IPS-NIHi7 (cell line): ENCODE data around the gene DHODH.

Source experiments
- DNase-seq: peaks from one replicate; pipeline ENCODE4 v3.0.0; 2012; ENCODE audit warnings: mixed read lengths; ENCODE audit errors: extremely low spot score

The DHODH gene

DNA sequence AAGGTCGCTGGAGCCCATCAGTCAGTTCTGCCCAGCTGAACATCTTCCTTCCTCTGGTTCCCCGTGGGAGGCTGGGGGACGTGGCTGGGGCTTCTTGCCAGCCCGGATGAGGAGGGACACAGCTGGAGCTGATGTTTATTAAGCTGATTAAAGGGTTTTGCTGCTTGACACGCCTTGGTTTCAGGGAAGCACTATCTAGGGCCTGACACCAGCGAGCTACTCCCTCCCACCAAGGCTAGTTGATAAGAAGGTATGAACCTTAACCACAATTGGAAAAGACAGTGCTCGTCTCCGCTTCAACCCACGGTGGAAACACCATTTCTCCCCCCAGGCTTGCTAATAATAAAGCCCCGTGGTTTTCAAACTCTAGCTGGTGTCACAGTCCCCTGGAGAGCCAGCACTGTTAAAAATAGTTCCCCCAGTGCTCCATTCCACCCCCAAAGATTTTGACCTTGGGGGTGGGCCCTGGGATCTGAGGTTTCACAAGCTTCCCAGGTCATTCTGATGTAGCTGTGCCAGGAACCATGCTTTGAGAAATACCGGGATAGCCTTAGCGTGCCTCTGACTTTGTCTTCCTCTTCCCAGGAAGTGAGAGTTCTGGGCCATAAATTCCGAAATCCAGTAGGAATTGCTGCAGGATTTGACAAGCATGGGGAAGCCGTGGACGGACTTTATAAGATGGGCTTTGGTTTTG lies 5.5 kb downstream of the DHODH start:
- DNase-seq = no peak

DNA sequence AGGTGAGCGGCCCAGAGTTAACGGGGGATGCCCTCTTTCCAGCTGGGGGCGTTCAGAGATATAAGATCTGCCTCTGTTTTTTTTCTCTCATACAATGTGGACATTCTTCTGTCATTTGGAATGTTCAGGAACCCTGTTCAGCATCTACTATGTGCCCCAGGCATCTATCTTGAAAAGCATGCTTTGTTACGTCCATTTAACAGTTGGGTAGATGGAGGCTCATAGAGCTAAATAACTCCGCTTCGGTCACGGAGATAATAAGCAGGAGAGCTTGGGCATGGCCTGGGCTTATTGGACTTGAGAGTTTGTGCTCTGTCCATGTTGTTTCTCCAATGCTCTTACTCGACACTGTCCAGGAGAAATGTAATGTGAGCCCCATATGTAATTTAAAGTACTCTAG lies 6.1 kb downstream of the DHODH start:
- DNase-seq = no peak

DNA sequence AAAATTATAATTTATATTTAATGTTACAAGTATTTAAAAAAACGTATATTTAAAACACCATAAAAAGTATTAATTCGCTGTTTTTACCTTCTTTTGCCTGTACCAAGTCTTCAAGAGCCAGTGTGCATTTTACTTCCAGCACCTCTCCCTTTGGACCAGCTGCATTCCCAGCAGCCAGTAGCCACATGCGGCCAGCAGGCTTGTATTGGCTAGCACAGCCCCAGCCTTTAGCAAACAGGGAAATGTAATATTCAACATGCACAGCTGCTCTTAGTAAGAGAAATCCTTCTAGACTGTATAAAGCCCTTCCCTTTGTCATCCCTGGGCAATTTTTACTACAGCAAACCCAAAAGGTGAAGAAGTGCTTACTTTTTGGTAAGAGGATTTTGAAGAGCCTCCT lies 6.6 kb downstream of the DHODH start:
- no peak for DNase-seq

DNA sequence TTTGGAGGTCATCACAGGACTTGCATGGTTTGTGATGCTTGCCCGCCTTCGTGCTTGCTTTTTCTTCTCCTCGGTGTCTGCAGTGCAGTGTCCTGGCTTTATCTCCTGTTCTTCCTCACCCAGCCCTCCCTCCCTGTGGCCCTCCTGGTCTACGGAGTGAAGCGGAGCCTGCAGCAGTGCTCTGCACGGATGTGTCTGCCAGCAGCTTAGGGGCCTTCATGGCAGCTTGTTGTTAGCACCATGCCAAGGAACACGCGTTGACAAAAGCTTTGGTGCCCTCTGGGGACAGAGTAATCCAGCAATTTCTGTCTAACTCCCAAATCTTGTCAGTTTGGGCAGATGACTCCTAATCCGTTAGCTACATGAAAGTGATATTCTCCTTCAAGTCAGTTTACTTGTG lies 9.9 kb downstream of the DHODH start:
- DNase-seq = no peak

DNA sequence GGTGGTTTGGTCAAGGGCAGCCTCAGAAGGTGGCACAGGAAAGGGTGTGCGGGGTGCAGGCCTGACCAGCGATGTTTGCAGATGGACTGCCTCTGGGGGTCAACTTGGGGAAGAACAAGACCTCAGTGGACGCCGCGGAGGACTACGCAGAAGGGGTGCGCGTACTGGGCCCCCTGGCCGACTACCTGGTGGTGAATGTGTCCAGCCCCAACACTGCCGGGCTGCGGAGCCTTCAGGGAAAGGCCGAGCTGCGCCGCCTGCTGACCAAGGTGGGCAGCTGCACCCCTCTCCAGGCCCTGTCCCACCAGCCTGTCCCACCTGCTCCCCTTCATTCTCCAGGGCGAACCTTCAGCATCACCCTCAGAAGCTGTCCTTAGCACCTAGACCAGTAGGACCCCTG lies 12.5 kb downstream of the DHODH start:
- peak; percentile 81 for DNase-seq

DNA sequence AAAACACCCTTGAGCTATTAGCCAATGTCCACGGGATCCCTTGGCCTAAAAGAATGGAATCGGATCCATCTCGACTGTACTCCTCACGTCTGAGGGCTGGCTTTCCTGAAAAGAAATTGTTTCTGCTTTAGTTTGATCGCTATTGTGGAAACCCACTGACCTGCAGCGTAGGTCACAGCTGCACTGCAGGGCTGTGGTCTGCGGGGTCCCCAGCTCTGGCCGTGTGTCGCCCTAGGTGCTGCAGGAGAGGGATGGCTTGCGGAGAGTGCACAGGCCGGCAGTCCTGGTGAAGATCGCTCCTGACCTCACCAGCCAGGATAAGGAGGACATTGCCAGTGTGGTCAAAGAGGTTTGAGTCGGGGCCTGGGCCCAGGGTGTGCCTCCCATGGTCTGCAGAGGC lies 13.6 kb downstream of the DHODH start:
- no peak for DNase-seq

DNA sequence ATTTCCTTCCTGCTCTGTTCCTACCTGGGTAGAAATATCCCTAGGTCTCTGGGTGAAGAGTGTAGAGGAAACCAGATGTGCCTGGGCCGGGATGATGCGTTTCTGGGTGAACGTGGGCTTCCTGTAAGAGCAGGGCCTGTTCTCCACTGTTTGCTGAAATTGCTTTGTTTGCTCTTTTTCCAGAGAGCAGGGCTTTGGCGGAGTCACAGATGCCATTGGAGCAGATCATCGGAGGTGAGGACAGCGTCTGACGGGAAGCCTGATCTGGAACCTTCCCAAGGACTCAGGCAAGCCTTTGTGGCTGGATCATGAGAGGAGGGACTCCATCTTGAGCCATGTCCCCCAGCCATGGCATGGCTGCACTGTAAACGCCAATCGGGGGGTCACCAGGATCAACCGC lies 15.4 kb downstream of the DHODH start:
- no peak for DNase-seq

DNA sequence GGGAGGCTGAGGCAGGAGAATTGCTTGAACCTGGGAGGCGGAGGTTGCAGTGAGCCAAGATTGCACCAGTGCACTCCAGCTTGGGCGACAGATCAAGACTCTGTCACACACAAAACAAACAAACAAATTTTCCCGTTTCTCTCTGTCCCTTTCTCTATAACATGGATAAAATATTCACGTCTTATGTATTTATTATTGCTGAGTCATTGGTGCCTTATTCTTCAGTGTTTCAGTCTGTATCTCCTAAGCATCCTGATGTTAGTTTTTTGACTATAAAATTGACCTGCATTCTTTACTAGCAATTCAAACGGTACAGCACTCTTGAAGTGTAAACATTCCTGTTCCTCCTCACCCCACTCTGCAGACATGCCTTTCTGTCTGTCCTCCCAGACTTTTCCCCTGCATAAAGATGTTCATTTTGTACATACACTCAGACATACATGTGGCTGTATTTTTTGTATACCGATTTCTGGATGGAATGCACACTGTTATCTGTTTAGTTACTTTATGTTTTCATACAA lies 16.4 kb downstream of the DHODH start:
- DNase-seq = no peak

DNA sequence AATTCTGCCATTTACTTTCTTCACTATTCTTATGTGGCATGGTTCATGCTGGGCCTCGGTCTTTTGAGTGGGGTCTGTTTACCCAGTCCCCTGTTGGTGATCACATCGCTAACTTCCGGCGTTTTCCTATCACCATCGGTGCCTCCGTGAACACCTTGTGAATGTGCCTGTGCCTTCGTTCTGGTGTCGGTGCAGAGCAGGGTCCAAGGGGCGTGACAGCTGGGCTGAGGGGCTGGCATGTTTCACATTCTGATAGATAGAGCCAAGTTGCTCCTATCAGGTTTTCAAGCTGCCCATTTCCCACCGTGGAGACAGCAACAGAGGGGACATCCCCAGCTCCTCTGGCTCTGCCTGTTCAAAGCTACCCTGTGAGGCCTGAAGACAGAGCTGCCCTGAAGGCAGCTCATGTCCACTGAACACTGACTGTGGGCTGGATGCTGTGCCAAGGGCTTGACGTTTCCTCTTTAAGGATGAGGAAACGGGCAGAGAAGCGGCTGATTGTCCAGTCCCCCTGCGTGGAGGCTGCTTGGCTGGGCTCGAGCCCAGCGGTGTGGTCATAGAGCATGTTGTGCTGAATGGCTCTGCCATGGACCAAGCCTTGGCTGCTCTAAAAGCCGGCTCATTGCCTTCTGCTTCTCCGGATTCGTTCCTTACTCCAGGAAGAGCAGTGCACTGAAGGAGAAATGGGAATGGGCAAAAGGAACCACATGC lies 17.0 kb downstream of the DHODH start:
- no peak for DNase-seq

DNA sequence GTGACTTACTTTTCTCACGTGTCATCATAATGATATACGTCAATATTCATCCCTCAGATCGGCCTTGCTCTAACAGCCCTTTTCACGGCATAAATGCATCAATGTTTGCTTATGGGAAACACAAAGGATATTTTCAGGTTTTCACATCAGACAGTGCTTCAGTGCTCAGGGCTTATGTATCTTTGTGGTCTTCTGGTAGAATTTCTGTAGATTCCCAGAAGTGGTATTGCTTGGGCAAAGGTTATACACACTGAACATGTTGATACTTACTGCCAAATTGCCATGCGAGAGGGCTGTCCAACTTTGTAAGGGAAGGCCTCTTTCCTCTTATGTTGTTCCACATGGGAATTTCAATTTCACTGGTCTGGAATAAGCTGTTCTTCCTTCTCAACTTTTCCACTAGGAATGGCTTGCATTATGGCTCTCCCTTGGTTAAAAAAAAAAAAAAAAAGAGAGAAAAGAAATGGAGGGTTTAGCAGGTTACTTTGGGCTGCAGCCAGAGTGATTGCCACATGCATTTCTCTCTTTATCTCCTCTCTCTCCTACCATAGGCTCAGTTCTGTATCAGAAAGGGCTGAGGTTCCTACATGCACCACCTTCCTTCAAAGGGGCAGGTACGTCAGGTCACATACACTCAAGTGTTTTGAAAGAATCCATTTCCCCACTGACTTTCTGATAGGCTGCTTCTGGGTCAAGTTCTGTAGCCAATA lies 19.3 kb downstream of the DHODH start:
- no peak for DNase-seq

DNA sequence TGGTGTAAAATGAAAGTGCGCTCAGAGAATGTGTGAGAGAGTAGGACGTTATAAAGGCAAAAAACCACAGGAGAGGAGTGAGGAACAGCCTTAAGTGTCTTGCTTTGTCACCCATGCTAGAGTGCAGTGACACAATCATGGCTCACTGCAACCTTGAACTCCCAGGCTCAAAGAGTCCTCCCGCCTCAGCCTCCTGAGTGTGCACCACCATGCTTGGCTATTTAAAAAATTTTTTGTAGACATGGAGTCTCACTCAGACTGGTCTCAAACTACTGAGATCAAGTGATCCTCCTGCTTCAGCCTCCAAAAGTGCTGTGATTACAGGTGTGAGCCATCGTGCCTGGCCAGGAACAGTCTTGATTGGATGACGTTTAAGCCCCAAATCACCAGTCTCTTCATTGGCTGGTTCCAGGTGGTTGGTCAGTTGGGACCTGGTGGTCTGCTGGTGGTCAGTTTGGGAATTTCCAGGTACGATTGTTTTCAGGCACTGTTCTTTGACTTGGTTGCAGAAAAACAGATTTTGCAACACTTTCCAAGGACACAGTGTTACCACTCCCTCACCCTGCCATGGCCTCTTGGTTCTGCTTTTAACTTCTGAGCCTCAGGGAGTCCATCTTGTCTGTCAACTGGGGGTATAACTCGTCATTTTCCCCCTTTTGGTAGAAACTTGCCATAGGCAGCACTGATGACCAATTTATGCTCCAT lies 21.2 kb downstream of the DHODH start:
- DNase-seq = no peak

DNA sequence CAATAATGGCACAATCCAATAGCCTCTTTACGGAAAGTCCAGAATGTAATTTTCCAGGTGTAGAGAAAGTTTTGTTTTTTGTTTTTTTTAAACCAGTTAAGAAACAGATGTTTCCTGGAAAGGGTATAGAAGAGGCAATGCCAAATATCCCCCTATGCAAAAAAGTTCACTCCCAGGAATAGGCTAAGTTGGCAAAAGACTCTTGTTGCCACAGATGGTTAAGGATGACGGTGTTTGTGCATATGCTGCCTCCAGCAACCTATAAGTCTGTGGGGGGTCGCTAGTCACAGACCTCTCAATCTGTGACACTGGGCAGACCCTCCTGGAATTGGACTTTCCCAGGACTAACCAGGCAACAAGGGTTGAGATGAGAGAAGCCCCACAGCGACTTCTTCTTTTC lies 24.9 kb downstream of the DHODH start:
- DNase-seq = no peak

DNA sequence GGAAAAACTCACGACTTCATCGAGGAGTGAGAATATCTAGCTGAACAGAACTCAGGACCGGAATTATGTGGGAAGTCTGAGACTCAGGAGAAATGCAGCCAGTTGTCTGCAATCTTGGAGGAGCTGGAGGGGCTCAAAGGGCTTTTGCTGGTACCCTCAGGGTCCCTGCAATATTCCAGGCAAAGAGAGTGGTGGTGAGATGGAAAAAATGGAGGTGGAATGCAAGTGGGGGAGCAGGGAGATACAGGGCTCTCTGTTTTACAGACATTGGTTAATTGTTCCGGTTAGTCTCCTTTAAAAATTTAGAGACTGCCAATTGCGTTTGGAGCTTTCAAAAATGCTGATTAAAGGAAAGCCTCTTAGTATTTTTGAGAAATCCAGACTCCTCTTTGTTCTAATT lies 27.6 kb downstream of the DHODH start:
- DNase-seq = no peak

DNA sequence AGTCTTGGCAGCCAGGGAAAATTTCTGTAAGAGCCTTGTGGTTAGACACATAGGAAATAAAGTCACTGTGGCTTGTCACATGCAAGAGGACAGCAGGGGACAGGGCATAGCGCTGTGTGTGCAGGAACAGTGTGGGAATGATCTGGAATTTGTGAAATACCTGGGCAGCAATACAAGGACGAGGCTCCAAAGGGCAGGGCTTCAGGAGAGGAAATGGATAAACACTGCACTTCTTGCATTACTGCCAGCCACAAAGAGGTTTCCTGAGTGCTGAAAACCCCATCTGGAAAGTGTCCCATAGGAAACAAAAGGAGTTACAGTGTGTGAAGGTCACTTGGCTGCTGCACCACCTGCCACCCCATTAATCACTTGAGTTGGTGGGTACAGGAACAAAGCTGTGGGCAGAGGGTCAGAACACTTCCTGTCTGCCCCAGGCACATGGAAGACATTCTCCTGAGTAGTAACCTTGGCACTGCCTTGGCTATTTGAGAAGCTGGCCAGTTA lies 33.7 kb downstream of the DHODH start:
- no peak for DNase-seq

DNA sequence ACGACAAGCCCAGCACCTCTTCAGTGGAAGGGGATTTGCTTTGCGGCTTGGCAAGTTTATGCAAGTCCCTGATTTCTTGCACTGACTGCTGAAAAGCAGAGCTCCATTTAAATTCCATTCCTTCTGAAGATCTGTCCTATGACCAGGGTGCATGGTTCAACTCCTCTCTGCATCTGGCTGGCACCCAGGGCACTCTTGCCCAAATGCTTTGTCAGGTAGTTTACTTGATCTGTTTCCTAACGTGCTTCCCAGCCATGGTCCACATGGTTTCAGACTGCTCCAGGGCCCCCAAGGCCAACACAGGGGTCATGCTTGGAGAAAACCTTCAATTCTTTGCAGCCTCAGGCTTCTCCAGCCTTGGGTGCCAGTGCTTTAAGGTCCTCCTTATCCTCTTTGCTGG lies 34.5 kb downstream of the DHODH start:
- DNase-seq = no peak

DNA sequence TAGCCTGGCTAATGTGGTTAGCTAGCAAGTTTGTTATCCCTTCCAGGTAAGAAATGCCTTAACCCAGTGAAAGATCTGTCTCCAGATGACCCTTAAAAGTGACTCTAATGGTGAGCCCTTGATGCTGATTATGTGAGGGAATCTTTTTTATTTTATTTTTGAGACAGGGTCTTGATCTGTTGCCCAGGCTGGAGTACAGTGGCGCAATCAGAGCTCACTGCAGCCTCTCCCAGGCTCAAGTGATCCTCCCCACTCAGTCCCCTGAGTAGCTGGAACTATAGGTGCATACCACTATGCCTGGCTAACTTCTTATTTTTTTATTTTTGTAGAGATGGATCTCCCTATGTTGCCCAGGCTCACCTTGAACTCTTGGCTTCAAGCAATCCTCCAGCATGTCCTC lies 35.0 kb downstream of the DHODH start:
- DNase-seq = no peak

DNA sequence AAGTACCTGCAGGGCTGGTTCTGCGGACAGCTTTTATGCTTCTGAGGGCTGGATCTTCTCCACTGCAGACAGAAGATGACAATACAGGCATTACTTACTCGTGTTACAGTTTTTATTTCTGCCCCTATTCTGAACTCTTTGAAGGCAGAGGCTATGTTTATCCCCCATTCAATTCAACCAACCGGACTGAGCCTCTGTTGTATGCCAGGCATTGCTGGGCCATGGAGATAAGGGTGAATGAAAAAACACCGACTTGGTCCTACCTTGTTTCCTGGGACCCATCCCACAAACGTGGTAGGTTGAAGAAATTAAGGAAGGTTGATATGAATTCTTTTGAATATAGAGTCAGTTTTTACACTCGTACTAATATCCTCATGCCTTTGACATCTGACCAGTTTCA lies 35.8 kb downstream of the DHODH start:
- DNase-seq = no peak

DNA sequence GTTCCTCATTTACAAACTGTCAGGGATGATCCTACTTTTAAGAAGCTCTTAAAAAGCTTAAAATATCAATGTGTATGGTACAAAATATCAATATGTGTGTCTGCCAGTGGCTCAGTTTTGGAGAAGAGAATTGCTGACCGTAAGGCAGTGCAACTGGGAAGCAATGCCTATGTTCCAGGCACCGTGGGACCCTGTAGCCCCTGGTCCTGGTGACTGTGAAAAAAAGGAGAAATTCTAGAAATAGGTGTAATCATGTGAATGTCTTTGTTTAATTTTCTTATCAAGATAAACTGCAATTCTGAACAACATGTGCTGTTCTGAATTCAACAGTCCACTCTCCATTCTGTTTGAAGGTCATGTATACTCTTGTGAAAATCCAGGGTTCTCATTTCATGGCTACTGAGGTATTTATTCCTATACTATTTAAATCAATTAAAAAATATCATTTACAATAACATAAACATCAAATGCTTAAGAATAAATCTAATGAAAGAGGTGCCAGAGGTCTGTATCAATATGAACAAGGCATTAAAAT lies 36.3 kb downstream of the DHODH start:
- no peak for DNase-seq

DNA sequence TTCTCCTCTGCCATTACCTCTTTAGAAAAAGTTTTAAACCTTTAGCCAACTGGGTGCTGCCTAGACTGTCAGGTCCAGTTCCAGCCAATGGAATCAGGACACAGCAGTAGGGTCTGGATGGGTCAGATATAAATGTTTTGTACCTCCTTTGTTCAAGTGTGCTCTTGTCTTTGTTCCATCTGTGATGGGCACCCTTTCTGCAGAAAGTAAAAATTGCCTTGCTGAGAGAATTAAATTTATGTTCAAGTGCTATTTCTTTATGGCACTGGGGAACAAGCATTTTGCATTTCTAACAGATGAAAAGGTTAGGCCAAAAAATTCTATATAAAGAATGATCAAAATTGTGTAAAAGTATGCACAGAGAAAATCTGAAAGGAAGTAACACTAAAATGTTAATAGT lies 40.6 kb downstream of the DHODH start:
- no peak for DNase-seq

DNA sequence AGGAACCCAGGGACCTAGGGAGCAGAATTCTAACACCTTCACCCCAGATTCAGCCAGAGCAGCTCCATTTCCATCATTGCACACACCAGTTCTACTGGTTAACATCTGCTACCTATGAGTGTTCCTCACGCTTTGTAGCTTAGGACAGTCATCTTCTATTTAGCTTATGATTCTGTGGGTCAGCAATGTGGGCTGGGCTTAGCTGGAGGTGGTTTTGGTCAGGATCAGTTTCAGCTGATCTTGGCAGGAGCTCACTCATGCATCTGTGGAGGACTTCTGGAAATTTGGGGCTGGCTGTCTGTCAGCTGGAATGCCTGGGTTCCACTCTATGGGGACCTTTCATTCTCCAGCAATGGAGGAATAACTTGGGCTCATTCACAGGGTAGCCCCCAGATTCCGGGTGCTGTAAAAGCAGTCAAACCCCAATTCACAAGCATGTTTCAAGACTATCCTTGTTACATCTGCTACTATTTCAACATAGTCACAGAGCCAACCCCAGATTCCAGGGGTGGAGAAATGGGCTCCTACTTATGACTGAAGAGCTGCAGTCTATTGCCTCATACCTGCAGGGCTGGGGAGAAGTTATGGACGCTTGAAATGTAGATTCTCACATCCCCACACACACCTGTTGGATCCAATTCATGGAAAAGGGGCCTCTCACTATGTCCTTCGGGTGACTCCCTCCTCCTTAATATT lies 42.4 kb downstream of the DHODH start:
- DNase-seq = no peak

DNA sequence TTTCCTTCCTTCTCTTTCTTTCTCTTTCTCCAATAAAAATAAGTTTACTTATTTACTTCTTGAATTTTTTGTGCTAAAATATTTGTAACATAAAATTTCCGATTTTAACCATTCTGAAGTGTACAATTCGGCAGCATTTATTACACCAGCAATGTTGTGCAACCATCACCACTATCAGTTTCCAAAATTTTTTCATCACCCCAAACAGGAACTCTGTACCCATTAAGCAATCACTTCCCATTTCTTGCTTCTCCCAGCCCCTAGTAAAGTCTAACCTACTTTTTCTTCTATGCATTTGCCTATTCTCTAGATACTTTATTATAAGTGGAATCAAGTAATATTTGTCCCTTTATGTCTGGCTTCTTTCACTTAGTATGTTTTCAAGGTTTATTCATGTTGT lies 43.3 kb downstream of the DHODH start:
- DNase-seq = no peak
